GM23338 (cell line): Measurements from ENCODE around the gene NUDT4. TPM values are rescaled to one million over a fixed set of nuclear protein-coding genes. Genes with fewer than 3 reads are reported as not detected.
A peak's percentile ranks its signal among the peaks of the same experiment; 100 is the strongest.

Experiments
- ATAC-seq: fragments of 200-7000 bp; cut with Tn5 transposase; 3 replicates; pipeline ENCODE4 v1.9.1; 2020
- DNase-seq: peaks from one replicate; pipeline ENCODE4 v3.0.0-alpha.2; 2015; ENCODE audit warnings: low spot score
- H2AFZ ChIP-seq: fragments of 200-600 bp; sonication (generic); 2 replicates; pipeline ENCODE4 v1.8.0; 2016; ENCODE audit warnings: antibody characterized with exemption, mild to moderate bottlenecking, moderate library complexity
- H3F3A ChIP-seq: fragments of 200-600 bp; sonication (generic); replicated peaks from 2 replicates; pipeline ENCODE4 v1.8.0; 2017; ENCODE audit warnings: antibody characterized with exemption, mixed run types, low read depth
- H3K27ac ChIP-seq: fragments of 200-600 bp; sonication (generic); 2 replicates; pipeline ENCODE4 v1.6.1; 2016; ENCODE audit warnings: low read depth
- H3K27me3 ChIP-seq: fragments of 200-600 bp; sonication (generic); 2 replicates; pipeline ENCODE4 v1.8.0; 2016; ENCODE audit warnings: mild to moderate bottlenecking, mixed run types, moderate library complexity; ENCODE audit not compliant: insufficient read depth
- H3K36me3 ChIP-seq: fragments of 200-600 bp; sonication (generic); 2 replicates; pipeline ENCODE4 v1.8.0; 2016; ENCODE audit warnings: mild to moderate bottlenecking; ENCODE audit not compliant: insufficient read depth
- H3K4me1 ChIP-seq: fragments of 200-600 bp; sonication (generic); 2 replicates; pipeline ENCODE4 v1.8.0; 2016; ENCODE audit warnings: mild to moderate bottlenecking, moderate library complexity; ENCODE audit not compliant: insufficient read depth
- H3K4me2 ChIP-seq: fragments of 200-600 bp; sonication (generic); 2 replicates; pipeline ENCODE4 v1.7.1; 2017; ENCODE audit warnings: mixed run types
- H3K4me3 ChIP-seq: fragments of 200-600 bp; sonication (generic); 2 replicates; pipeline ENCODE4 v1.6.1; 2016; ENCODE audit warnings: mixed run types
- H3K79me2 ChIP-seq: fragments of 200-600 bp; sonication (generic); replicated peaks from 2 replicates; pipeline ENCODE4 v1.8.0; 2017; ENCODE audit warnings: mild to moderate bottlenecking; ENCODE audit not compliant: insufficient read depth
- H3K9me2 ChIP-seq: fragments of 200-600 bp; sonication (generic); 2 replicates; pipeline ENCODE4 v1.8.0; 2017; ENCODE audit not compliant: insufficient read depth
- H4K20me1 ChIP-seq: fragments of 200-600 bp; sonication (generic); replicated peaks from 2 replicates; pipeline ENCODE4 v1.8.0; 2017; ENCODE audit warnings: mild to moderate bottlenecking; ENCODE audit not compliant: insufficient read depth
- H3K27ac Mint-ChIP-seq: 2 replicates; pipeline ENCODE4 v1.8.0; 2020; ENCODE audit warnings: inconsistent platforms, mild to moderate bottlenecking, moderate library complexity, mixed read lengths
- H3K27me3 Mint-ChIP-seq: 3 replicates; pipeline ENCODE4 v1.8.0; 2022; ENCODE audit warnings: low read depth, mild to moderate bottlenecking, moderate library complexity, mixed read lengths, inconsistent platforms; ENCODE audit not compliant: insufficient read depth, poor library complexity
- H3K36me3 Mint-ChIP-seq: 3 replicates; pipeline ENCODE4 v1.8.0; 2021; ENCODE audit warnings: low read depth, mild to moderate bottlenecking, inconsistent platforms, moderate library complexity, mixed read lengths
- H3K4me1 Mint-ChIP-seq: 3 replicates; pipeline ENCODE4 v1.8.0; 2020; ENCODE audit warnings: mild to moderate bottlenecking, inconsistent platforms, mixed read lengths
- H3K4me3 Mint-ChIP-seq: 3 replicates; pipeline ENCODE4 v1.8.0; 2021; ENCODE audit warnings: moderate library complexity, mild to moderate bottlenecking, inconsistent platforms, mixed read lengths
- H3K9me3 Mint-ChIP-seq: 3 replicates; pipeline ENCODE4 v1.8.0; 2020; ENCODE audit warnings: moderate library complexity, mild to moderate bottlenecking, inconsistent platforms, mixed read lengths
- ZNF114 ChIP-seq: fragments of 250-450 bp; sonication (Bioruptor Pico); IDR thresholded peaks from 2 replicates; pipeline ENCODE4 v1.5.0; 2020; ENCODE audit warnings: mild to moderate bottlenecking, moderate library complexity
- ZNF331 ChIP-seq: fragments of 250-450 bp; sonication (Bioruptor Pico); IDR thresholded peaks from 2 replicates; pipeline ENCODE4 v1.5.0; 2020; ENCODE audit warnings: low read depth, mild to moderate bottlenecking, moderate library complexity
- polyA plus RNA-seq: library from polyadenylated mRNA; unstranded; fragments of >200 nt; fragmentation: Nextera tagmentation; extraction: Ambion mirVana; gene quantifications from 2 replicates; pipeline ENCODE4 v1.2.1, GENCODE V29; 2016
- total RNA-seq: library from RNA; depleted of rRNA; stranded (reverse); fragments of >200 nt; shearing (Covaris generic); gene quantifications from 2 replicates; pipeline ENCODE4 v1.2.3, GENCODE V29; 2014
- TF ChIP-seq, protein P1 (sequence below): fragments of 250-450 bp; sonication (Bioruptor Pico); IDR thresholded peaks from 2 replicates; pipeline ENCODE4 v1.5.0; 2020; ENCODE audit warnings: mild to moderate bottlenecking, moderate library complexity
- TF ChIP-seq, protein P2 (sequence below), 2 experiments: fragments of 200-600 bp in 1 of 2; sonication (generic) in 1 of 2; conservative IDR thresholded peaks; 2 replicates each; pipeline versions ENCODE4 v1.5.1 to v1.6.1; 2016 to 2017; ENCODE audit warnings: antibody characterized with exemption in 2 of 2, low read depth in 2 of 2, mild to moderate bottlenecking in 2 of 2, moderate library complexity in 1 of 2

NUDT4 gene
- total and polyA plus RNA-seq, 2 experiments from 2014 or later = 32.3 to 67.2 TPM

DNA sequence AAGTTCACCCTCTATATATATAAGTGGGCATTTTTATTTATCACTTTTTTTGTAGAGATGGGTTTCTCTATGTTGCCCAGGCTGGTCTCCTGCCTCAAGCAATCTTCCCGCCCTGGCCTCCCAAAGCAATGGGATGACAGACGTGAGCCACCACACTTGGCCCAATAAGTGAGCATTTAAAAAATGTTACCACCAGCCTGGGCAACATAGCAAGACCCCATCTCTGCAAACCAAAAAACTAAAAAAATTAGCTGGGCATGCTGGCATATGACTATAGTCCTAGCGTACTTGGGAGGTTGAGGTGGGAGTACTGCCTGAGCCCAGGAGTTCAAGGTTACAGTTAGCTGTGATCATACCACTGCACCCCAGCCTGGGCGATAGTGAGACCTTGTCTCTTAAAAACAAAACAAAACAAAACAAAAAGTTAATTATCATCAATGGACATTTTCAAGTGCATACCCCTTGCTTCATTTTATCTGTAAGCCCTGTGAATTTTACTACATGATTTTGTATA is 40.3 kb downstream of the NUDT4 start (continued):
- no peak for TF ChIP-seq ZNF114 (CRISPR knock-in tag)
- TF ChIP-seq, protein P1, sequence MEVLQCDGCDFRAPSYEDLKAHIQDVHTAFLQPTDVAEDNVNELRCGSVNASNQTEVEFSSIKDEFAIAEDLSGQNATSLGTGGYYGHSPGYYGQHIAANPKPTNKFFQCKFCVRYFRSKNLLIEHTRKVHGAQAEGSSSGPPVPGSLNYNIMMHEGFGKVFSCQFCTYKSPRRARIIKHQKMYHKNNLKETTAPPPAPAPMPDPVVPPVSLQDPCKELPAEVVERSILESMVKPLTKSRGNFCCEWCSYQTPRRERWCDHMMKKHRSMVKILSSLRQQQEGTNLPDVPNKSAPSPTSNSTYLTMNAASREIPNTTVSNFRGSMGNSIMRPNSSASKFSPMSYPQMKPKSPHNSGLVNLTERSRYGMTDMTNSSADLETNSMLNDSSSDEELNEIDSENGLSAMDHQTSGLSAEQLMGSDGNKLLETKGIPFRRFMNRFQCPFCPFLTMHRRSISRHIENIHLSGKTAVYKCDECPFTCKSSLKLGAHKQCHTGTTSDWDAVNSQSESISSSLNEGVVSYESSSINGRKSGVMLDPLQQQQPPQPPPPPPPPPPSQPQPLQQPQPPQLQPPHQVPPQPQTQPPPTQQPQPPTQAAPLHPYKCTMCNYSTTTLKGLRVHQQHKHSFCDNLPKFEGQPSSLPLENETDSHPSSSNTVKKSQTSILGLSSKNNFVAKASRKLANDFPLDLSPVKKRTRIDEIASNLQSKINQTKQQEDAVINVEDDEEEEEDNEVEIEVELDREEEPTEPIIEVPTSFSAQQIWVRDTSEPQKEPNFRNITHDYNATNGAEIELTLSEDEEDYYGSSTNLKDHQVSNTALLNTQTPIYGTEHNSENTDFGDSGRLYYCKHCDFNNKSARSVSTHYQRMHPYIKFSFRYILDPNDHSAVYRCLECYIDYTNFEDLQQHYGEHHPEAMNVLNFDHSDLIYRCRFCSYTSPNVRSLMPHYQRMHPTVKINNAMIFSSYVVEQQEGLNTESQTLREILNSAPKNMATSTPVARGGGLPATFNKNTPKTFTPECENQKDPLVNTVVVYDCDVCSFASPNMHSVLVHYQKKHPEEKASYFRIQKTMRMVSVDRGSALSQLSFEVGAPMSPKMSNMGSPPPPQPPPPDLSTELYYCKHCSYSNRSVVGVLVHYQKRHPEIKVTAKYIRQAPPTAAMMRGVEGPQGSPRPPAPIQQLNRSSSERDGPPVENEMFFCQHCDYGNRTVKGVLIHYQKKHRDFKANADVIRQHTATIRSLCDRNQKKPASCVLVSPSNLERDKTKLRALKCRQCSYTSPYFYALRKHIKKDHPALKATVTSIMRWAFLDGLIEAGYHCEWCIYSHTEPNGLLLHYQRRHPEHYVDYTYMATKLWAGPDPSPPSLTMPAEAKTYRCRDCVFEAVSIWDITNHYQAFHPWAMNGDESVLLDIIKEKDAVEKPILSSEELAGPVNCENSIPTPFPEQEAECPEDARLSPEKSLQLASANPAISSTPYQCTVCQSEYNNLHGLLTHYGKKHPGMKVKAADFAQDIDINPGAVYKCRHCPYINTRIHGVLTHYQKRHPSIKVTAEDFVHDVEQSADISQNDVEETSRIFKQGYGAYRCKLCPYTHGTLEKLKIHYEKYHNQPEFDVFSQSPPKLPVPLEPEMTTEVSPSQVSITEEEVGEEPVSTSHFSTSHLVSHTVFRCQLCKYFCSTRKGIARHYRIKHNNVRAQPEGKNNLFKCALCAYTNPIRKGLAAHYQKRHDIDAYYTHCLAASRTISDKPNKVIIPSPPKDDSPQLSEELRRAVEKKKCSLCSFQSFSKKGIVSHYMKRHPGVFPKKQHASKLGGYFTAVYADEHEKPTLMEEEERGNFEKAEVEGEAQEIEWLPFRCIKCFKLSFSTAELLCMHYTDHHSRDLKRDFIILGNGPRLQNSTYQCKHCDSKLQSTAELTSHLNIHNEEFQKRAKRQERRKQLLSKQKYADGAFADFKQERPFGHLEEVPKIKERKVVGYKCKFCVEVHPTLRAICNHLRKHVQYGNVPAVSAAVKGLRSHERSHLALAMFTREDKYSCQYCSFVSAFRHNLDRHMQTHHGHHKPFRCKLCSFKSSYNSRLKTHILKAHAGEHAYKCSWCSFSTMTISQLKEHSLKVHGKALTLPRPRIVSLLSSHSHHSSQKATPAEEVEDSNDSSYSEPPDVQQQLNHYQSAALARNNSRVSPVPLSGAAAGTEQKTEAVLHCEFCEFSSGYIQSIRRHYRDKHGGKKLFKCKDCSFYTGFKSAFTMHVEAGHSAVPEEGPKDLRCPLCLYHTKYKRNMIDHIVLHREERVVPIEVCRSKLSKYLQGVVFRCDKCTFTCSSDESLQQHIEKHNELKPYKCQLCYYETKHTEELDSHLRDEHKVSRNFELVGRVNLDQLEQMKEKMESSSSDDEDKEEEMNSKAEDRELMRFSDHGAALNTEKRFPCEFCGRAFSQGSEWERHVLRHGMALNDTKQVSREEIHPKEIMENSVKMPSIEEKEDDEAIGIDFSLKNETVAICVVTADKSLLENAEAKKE (CRISPR knock-in tag) = no peak

DNA sequence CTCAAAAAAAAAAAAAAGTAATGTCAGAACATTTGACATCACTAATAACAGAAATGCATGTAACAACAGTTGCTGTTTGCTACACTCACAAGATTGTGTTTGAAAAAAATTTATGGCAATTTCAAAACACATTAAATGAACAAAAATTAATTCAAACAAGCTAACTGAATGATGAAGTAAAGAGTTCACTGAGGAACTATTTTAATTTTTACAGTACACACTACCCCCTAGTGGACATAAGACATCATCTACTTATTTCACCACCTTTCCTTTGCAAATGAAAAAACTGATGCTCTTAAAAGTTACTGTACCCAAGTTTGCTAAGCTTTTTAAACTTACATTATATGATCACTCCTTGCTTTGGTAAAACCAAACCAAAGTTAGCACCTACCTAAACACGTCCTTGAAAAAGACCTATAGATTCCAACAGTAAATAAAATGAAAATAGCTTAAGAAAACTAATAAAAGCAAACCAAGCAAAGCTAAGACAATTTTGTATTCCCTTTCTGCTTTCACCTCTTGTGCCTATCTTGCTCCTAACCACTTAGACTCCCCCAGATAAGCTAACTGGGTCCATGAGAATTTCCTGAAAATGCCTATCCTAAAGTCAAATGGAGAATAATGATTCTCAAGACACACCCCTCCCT is 41.8 kb downstream of the NUDT4 start:
- no peak overlapping the region for H3K4me3 Mint-ChIP-seq
- H3K4me1 ChIP-seq = peaks cover 49% of the 10 kb centered on the region
- no peaks in the 10 kb centered on the region for H3K27me3 Mint-ChIP-seq
- no peaks in the 10 kb centered on the region for H3K27me3 ChIP-seq
- no peaks in the 10 kb centered on the region for H3K9me3 Mint-ChIP-seq
- no peaks in the 10 kb centered on the region for H3K9me2 ChIP-seq
- peak; percentile 69 for DNase-seq
- H4K20me1 ChIP-seq = peaks cover 78% of the 10 kb centered on the region
- H3K4me3 ChIP-seq = no peak overlapping the region
- no peak overlapping the region for H2AFZ ChIP-seq
- peaks cover 54% of the 10 kb centered on the region for H3K4me1 Mint-ChIP-seq
- no peaks in the 10 kb centered on the region for H3K36me3 ChIP-seq
- peak; percentile 55 for ATAC-seq
- TF ChIP-seq ZNF331 (CRISPR knock-in tag) = no peak
- TF ChIP-seq, protein P2, sequence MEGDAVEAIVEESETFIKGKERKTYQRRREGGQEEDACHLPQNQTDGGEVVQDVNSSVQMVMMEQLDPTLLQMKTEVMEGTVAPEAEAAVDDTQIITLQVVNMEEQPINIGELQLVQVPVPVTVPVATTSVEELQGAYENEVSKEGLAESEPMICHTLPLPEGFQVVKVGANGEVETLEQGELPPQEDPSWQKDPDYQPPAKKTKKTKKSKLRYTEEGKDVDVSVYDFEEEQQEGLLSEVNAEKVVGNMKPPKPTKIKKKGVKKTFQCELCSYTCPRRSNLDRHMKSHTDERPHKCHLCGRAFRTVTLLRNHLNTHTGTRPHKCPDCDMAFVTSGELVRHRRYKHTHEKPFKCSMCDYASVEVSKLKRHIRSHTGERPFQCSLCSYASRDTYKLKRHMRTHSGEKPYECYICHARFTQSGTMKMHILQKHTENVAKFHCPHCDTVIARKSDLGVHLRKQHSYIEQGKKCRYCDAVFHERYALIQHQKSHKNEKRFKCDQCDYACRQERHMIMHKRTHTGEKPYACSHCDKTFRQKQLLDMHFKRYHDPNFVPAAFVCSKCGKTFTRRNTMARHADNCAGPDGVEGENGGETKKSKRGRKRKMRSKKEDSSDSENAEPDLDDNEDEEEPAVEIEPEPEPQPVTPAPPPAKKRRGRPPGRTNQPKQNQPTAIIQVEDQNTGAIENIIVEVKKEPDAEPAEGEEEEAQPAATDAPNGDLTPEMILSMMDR (conservative IDR thresholded peaks at IDR 0.05; ENCODE audit: low read depth in 2 of 2) = peak in 1 of 2 experiments; percentile 76; a peak in 3 of 4 replicates
- no peaks in the 10 kb centered on the region for H3F3A ChIP-seq
- no peak overlapping the region for H3K27ac Mint-ChIP-seq
- H3K4me2 ChIP-seq = no peak overlapping the region
- peaks cover 98% of the 10 kb centered on the region for H3K79me2 ChIP-seq
- H3K27ac ChIP-seq = peak overlapping the region; percentile 1; the same call in 1 of the 2 replicates
- peaks cover 2% of the 10 kb centered on the region; the same call in 2 of the 3 replicates for H3K36me3 Mint-ChIP-seq
